ENCODE data around the gene ANKRD63.

DNA sequence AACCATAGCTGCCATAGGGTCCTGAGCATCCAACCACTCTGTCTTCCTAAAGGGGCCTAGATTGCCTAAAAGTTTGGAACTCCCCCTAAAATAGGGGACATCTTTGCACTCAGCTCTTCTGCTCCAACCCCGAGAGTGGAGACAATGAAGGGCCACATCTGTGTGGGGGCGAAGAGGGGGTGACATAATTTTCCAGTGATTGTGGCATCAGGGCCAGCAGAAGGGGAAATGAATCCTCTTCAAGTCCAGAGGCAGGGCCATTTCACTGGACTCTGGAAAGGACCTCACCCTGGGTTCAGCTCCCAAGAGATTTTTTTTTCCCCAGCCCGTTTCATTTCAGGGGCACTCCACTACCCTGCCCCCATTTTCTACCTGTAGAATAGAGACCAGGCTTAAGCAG, 4.6 kb upstream of the ANKRD63 start:
- TF ChIP-seq, protein P1, sequence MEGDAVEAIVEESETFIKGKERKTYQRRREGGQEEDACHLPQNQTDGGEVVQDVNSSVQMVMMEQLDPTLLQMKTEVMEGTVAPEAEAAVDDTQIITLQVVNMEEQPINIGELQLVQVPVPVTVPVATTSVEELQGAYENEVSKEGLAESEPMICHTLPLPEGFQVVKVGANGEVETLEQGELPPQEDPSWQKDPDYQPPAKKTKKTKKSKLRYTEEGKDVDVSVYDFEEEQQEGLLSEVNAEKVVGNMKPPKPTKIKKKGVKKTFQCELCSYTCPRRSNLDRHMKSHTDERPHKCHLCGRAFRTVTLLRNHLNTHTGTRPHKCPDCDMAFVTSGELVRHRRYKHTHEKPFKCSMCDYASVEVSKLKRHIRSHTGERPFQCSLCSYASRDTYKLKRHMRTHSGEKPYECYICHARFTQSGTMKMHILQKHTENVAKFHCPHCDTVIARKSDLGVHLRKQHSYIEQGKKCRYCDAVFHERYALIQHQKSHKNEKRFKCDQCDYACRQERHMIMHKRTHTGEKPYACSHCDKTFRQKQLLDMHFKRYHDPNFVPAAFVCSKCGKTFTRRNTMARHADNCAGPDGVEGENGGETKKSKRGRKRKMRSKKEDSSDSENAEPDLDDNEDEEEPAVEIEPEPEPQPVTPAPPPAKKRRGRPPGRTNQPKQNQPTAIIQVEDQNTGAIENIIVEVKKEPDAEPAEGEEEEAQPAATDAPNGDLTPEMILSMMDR (IDR thresholded peaks at IDR 0.05), result no peak
- TF ChIP-seq EZH2 (IDR thresholded peaks at IDR 0.05; ENCODE audit: borderline replicate concordance, insufficient read depth, low read depth, low read length, poor library complexity, severe bottlenecking), result no peak

Data from B cell (primary cell).